SJSA1 (cell line): ENCODE data around the gene DLG2. TPM values are rescaled to one million over a fixed set of nuclear protein-coding genes. Genes with fewer than 3 reads are reported as not detected.
"Not testable (repeated sequence)": the region's sequence is repeated elsewhere in the genome, so short reads cannot be mapped to it uniquely, and the experiment has no call there.

Experiments used
- DNase-seq, 2 experiments: peaks; one replicate each; pipeline ENCODE4 v3.0.0-alpha.2; 2015 to 2020; ENCODE audit warnings: low spot score in 2 of 2, low read depth in 1 of 2
- H3K27ac ChIP-seq: fragments of 250-450 bp; sonication (Bioruptor Pico); 2 replicates; pipeline ENCODE4 v1.5.1; 2020; ENCODE audit warnings: mild to moderate bottlenecking, moderate library complexity
- H3K27me3 ChIP-seq: fragments of 250-450 bp; sonication (Bioruptor Pico); replicated peaks from 2 replicates; pipeline ENCODE4 v1.5.1; 2020; ENCODE audit warnings: mild to moderate bottlenecking, moderate library complexity
- H3K36me3 ChIP-seq: fragments of 250-450 bp; sonication (Bioruptor Pico); 2 replicates; pipeline ENCODE4 v1.5.1; 2020; ENCODE audit warnings: mild to moderate bottlenecking
- H3K4me1 ChIP-seq: fragments of 250-450 bp; sonication (Bioruptor Pico); replicated peaks from 2 replicates; pipeline ENCODE4 v1.6.1; 2021; ENCODE audit warnings: mild to moderate bottlenecking
- H3K4me3 ChIP-seq: fragments of 250-450 bp; sonication (Bioruptor Pico); 2 replicates; pipeline ENCODE4 v1.5.1; 2020; ENCODE audit warnings: mild to moderate bottlenecking
- H3K9me3 ChIP-seq: fragments of 250-450 bp; sonication (Bioruptor Pico); replicated peaks from 2 replicates; pipeline ENCODE4 v1.5.1; 2020; ENCODE audit warnings: mild to moderate bottlenecking
- total RNA-seq: library from RNA; depleted of rRNA; stranded (reverse); fragments of >200 nt; shearing (Covaris generic); gene quantifications from 2 replicates; pipeline ENCODE4 v1.2.3, GENCODE V29; 2014

DLG2 gene
- total RNA-seq, 1 experiment from 2014 or later = 0.13 TPM

DNA sequence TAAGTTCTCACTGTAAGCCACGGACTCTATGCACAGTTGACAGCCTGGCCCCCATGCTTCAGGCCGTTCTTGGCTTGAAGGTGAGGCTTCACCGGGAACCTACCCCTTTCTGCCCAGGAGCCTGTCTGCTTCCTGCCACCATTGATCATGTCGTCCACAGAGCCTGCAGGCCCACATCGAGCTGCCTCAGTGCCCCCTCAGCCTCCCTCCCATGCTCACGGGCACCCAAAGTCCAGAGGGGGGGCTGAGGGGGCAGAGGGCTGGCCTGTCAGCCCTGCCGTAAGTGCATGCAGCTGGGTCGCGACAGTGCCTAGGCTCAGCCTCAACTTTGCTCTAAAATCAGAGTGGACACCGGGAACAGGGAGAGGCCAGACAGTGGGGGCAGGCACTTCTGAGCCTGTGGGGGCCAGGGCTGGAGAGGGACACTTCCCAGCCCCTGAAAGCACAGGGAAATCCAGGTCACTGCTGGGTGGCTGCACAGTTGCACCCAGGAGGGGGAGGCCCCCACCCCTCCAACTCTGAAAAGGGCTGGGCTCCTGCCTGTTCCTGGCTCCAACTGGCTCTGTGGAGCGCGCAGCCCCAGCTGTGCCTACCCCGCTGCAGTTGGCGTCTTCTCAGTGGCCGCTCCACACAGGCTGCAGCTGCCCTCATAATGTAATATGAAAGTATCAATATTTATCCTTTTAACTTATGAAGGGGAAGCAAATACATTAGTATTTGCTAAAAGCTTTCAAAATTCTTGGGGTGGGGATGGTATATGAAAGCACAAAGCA is 598.6 kb downstream of the DLG2 start:
- no peaks in the 10 kb centered on the region for H3K36me3 ChIP-seq
- no peak for DNase-seq
- H3K9me3 ChIP-seq = no peaks in the 10 kb centered on the region
- no peaks in the 10 kb centered on the region for H3K4me1 ChIP-seq
- no peak overlapping the region for H3K27ac ChIP-seq
- H3K4me3 ChIP-seq = no peak overlapping the region
- H3K27me3 ChIP-seq = no peaks in the 10 kb centered on the region

DNA sequence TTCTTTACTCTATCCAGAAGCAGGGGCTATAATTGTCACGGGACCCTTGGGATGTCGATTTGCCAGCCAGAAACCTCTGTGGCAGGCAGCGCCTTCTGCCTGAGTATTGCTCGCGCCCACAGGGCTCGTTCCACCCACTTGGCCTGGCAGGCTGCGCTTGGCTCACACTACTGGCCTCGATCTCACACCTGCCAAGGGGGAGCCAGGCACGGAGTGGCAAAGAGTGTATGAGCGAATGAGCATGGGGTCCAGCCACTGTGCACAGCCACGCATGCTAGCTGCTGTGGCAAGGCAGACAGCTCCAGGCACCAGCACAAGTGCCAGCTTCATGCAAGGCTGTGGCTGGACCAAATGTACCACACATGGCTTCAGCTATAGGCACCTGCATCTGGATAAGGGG is 599.8 kb downstream of the DLG2 start:
- Histone ChIP-seq H3K4me1 (no peaks in the 10 kb centered on the region), H3K9me3 (no peaks in the 10 kb centered on the region), H3K4me3 (no peak overlapping the region), H3K27ac (no peak overlapping the region), H3K36me3 (no peaks in the 10 kb centered on the region), H3K27me3 (no peaks in the 10 kb centered on the region)
- DNase-seq = no peak

DNA sequence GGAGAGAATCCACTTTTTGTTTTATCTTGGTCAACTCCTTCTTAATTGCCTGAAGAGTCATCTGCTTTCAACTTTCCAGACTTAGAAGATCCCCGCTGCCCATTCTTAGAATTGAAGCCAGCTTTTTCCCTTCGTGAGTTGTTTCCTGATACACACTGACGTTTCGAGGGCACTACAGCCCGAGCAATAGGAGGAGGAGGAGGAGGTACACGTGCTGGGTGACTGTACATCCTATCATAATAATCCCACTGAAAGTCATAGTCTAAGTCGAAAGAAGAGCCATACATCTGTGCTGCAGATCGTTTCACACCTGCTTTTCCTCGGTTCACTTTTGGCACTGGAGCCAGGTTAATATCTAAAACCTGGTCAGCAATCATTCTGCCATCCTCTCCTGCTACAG is 606.1 kb downstream of the DLG2 start:
- DNase-seq = no peak
- H3K9me3 ChIP-seq = no peaks in the 10 kb centered on the region
- H3K36me3 ChIP-seq = no peaks in the 10 kb centered on the region
- H3K27ac ChIP-seq = no peak overlapping the region
- H3K4me1 ChIP-seq = no peaks in the 10 kb centered on the region
- no peaks in the 10 kb centered on the region for H3K27me3 ChIP-seq
- H3K4me3 ChIP-seq = no peak overlapping the region

DNA sequence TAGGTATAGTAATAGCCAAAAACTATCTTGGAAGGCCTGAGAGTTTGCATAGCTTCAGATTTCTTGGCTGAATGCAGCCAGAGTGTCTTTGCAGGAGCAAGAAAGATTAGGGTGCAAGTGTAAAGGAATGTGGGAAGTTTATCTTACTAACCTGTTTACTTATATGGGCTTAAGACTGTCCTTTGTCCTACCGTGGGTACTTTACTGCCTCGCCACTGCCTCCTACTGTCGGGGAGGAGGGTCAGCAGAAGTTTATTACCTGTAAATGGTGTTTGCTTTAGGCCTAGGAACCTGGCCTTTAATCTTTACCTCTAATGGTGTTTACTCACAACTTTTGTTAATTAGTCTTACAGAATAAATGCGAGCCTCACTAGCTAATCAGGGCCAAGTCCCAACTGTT is 633.8 kb downstream of the DLG2 start:
- H3K4me3 ChIP-seq = no peak overlapping the region
- no peaks in the 10 kb centered on the region for H3K27me3 ChIP-seq
- no peak overlapping the region for H3K27ac ChIP-seq
- no peaks in the 10 kb centered on the region for H3K36me3 ChIP-seq
- H3K4me1 ChIP-seq = no peaks in the 10 kb centered on the region
- no peak for DNase-seq
- no peaks in the 10 kb centered on the region for H3K9me3 ChIP-seq

DNA sequence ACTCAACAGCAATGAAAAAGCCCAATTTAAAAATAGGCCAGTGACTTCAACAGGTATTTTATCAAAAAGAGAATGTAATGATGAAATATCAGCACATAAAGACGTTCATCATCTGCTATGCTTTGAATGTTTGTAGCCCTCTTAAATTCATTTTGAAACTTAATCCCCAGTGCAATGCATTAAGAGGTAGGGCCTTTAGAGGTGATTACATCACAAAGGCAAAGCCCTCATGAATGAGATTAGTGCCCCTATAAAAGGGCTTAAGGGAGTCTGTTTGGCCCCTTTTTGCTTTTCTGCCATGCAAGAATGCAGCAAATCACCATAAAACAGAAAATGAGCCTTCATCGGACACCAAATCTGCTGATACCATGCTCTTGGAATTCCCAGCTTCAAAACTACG is 637.0 kb downstream of the DLG2 start:
- H3K27me3 ChIP-seq = no peaks in the 10 kb centered on the region
- no peaks in the 10 kb centered on the region for H3K4me1 ChIP-seq
- H3K36me3 ChIP-seq = no peaks in the 10 kb centered on the region
- H3K4me3 ChIP-seq = no peak overlapping the region
- H3K27ac ChIP-seq = no peak overlapping the region
- no peaks in the 10 kb centered on the region for H3K9me3 ChIP-seq
- DNase-seq = no peak

GRCh38 chr11:84987686-84988187 is 639.4 kb downstream of the DLG2 start:
- H3K4me3 ChIP-seq = not testable (repeated sequence)

GRCh38 chr11:84981301-84981700 is 645.8 kb downstream of the DLG2 start:
- Histone ChIP-seq H3K4me3 (no peak overlapping the region), H3K27ac (no peak overlapping the region), H3K4me1 (no peaks in the 10 kb centered on the region), H3K9me3 (no peaks in the 10 kb centered on the region), H3K36me3 (no peaks in the 10 kb centered on the region), H3K27me3 (no peaks in the 10 kb centered on the region)
- no peak for DNase-seq

More at GRCh38 chr11:84987686-84988187, 639.4 kb downstream of the DLG2 start:
- H3K36me3 ChIP-seq, DNase-seq, H3K9me3 ChIP-seq, H3K27me3 ChIP-seq, H3K27ac ChIP-seq, H3K4me1 ChIP-seq: not testable (repeated sequence)

DNA sequence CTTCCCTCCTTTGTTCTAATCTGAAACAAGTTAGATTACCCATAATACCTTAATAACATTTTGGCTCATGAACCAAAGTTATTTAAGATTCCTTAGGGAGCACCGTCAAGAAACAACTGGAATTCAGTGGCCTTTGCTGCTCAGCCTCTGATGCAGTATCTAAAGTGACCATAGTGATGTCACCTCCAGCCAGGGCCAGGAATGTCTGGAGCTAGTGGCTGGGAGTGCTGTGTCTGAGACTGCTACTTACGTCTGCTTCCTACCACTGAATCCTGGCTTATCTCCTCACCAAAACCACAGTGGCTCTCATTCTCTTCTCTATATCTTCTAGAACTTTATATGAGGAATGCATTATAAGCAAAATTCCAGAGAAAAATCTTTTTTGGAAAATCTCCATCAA is 658.0 kb downstream of the DLG2 start:
- H3K27me3 ChIP-seq = no peaks in the 10 kb centered on the region
- no peaks in the 10 kb centered on the region for H3K36me3 ChIP-seq
- no peak overlapping the region for H3K4me3 ChIP-seq
- no peaks in the 10 kb centered on the region for H3K4me1 ChIP-seq
- DNase-seq = no peak
- H3K27ac ChIP-seq = no peak overlapping the region
- no peaks in the 10 kb centered on the region for H3K9me3 ChIP-seq

DNA sequence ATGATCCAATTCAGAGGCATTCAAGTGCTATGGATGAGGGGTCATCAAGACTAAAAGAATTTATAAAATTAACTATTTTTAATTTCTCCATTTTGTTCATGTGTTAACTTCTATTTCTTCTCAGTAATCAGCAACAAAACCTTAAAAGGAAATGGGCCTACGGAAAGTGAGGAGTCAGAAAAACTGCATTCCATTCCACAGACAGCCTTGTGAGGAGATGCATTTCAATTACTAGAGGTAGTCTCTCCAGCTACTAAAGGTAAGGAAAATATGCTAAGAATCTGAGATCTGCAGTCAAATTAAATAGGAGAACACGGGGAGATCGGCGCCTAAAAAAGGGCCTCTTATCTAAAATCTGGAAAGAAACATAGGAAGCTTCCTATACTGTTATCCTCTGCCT is 661.7 kb downstream of the DLG2 start:
- Histone ChIP-seq H3K36me3 (no peaks in the 10 kb centered on the region), H3K4me1 (no peaks in the 10 kb centered on the region), H3K9me3 (no peaks in the 10 kb centered on the region), H3K27me3 (no peaks in the 10 kb centered on the region), H3K27ac (no peak overlapping the region), H3K4me3 (no peak overlapping the region)
- DNase-seq = no peak

DNA sequence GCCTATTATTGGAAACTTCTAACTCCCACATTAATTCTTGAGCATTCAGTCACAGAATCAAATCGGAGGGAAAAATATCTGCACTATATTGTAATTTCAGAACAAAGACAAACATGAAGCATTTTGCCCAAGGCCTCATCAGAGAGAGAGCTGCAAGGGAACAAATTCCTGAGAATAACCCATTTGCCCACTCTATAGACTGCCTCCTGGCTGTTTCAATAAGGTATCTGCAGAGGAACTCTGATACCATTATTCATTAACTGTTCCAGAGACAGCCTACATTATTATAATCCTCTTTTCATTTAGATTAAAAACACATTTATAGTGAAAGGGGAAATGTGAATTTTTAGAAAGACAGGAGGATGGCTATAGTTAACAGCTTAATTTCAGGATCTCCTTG is 663.9 kb downstream of the DLG2 start:
- no peaks in the 10 kb centered on the region for H3K27me3 ChIP-seq
- H3K4me1 ChIP-seq = no peaks in the 10 kb centered on the region
- no peaks in the 10 kb centered on the region for H3K36me3 ChIP-seq
- H3K4me3 ChIP-seq = no peak overlapping the region
- no peak for DNase-seq
- H3K9me3 ChIP-seq = no peaks in the 10 kb centered on the region
- H3K27ac ChIP-seq = no peak overlapping the region

DNA sequence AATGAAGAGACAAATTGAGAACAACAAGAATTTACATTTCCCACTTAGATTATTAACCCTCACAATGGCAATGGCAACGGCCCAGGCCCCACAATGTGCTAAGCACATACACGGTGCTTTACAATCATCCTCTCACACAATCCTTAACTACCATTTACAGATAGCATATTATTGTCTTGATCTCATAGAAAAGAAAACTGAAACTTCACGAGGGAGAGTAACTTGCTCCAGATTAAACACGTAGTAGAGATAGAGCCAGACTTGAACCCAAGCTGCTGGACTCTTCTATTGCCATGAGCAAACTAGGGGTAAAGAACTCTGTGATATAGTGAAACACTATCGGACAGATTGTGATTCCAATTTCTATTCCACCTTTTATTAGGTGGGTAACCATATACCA is 665.1 kb downstream of the DLG2 start:
- Histone ChIP-seq H3K9me3 (no peaks in the 10 kb centered on the region), H3K36me3 (no peaks in the 10 kb centered on the region), H3K27me3 (no peaks in the 10 kb centered on the region), H3K27ac (no peak overlapping the region), H3K4me3 (no peak overlapping the region), H3K4me1 (no peaks in the 10 kb centered on the region)
- no peak for DNase-seq

DNA sequence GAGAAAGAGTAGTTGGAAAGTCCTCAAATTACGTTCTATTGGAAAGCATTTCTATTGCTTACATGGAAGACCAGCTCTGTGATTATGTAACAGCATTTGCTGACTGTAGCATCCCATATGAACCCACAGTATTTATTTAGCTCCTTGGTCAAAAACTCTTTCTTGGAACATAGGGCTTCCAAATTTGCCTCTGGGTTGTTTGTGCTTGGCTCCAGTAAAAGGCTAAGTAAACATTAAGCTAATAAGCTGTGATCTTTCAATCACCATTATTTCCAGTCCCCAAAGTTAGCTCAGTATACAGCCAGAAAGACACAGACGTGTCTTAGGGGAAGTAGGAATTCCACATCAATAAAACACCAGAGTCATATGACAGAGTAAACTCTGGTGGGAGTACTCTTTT is 668.8 kb downstream of the DLG2 start:
- no peak overlapping the region for H3K4me3 ChIP-seq
- H3K4me1 ChIP-seq = no peaks in the 10 kb centered on the region
- no peaks in the 10 kb centered on the region for H3K27me3 ChIP-seq
- H3K9me3 ChIP-seq = no peaks in the 10 kb centered on the region
- no peak overlapping the region for H3K27ac ChIP-seq
- H3K36me3 ChIP-seq = no peaks in the 10 kb centered on the region
- DNase-seq = no peak

- Histone ChIP-seq H3K27me3 (no peaks in the 10 kb centered on the region), H3K9me3 (no peaks in the 10 kb centered on the region), H3K27ac (no peak overlapping the region), H3K36me3 (no peaks in the 10 kb centered on the region), H3K4me3 (no peak overlapping the region), H3K4me1 (no peaks in the 10 kb centered on the region)
- DNase-seq = no peak
Measured at GRCh38 chr11:84950569-84951270, 676.4 kb downstream of the DLG2 start.

DNA sequence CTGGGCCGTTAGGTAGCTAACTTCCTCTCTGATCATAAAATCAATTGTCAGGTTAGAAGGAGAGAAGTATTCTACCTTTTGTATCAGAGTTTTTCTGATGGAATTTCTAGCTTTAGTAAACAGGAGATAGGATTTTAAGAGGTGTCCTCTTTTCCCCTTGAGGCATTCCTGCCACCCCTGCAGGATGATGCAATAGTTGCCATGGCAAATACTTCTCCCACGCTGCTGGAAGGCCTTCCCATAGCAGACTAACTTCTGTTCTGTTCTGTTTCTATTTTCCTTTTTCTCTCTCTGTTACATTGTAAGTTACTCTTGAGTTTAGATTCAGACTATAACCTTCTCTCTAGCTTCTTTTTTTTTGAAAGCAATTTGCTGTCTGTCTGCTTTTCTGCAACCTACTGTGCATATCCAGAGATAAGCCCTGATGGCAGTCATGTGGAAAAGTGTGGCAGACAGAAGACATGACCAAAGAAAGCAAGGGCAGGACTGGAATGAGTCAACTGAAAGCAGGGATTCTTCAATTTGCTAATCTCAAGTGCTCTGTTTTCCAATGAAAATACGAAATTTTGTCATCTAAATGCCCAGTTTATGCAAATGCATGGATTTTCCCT is 679.1 kb downstream of the DLG2 start:
- H3K4me3 ChIP-seq = no peak overlapping the region
- H3K27ac ChIP-seq = no peak overlapping the region
- H3K27me3 ChIP-seq = no peaks in the 10 kb centered on the region
- no peaks in the 10 kb centered on the region for H3K9me3 ChIP-seq
- H3K4me1 ChIP-seq = no peaks in the 10 kb centered on the region
- no peak for DNase-seq
- H3K36me3 ChIP-seq = no peaks in the 10 kb centered on the region
